ENCODE data around the gene C6orf120. TPM values are rescaled to one million over a fixed set of nuclear protein-coding genes. Genes with fewer than 3 reads are reported as not detected.

The C6orf120 gene
- total RNA-seq, 1 experiment from 2014 or later: 12.5 TPM

GRCh38 chr6:169725125-169726048, 23.5 kb downstream of the C6orf120 start:
- intact Hi-C loops (cut with micrococcal nuclease; ENCODE audit: unreplicated experiment): loop anchor here (2.0 kb wide), 1 partner anchor 25 kb away; the partner anchor contains the start of genes DYNLT2 and ERMARD
- Histone ChIP-seq H3K27me3 (ENCODE audit: insufficient read depth, low read depth) (no peaks in the 10 kb centered on the region), H4K20me1 (ENCODE audit: insufficient read depth) (peaks cover 10% of the 10 kb centered on the region), H3K36me3 (ENCODE audit: low read depth) (0 out of 2 replicates have a peak, but pooled peaks cover under 1% of the 10 kb centered on the region), H3K9me2 (ENCODE audit: insufficient read depth) (no peaks in the 10 kb centered on the region), H3K9me3 (ENCODE audit: insufficient read depth, low read depth) (no peaks in the 10 kb centered on the region), H3K79me2 (ENCODE audit: low read depth) (peaks cover 29% of the 10 kb centered on the region), H3K4me3 (peak overlapping the region; percentile 75), H2AFZ (peak overlapping the region; percentile 95), H3K4me1 (replicated peaks; ENCODE audit: insufficient read depth) (peaks cover 33% of the 10 kb centered on the region), H3K4me2 (peak overlapping the region; percentile 87), H3K27ac (peak overlapping the region; percentile 60), H3F3A (ENCODE audit: insufficient read depth, low read depth) (peaks cover 25% of the 10 kb centered on the region; the same call in 1 of the 2 replicates)
- no TSS peak for BruUV-seq (replicated peaks)
- ChIA-PET POLR2A (ENCODE audit: unreplicated experiment) (no interaction called here), CTCF (no interaction called here)
- no peak for TF ChIP-seq CTCF (conservative IDR thresholded peaks at IDR 0.05)
- TF ChIP-seq EZH2 (IDR thresholded peaks at IDR 0.05; ENCODE audit: low read depth): no peak
- DNase-seq: peak; percentile 21 to 77

DNA sequence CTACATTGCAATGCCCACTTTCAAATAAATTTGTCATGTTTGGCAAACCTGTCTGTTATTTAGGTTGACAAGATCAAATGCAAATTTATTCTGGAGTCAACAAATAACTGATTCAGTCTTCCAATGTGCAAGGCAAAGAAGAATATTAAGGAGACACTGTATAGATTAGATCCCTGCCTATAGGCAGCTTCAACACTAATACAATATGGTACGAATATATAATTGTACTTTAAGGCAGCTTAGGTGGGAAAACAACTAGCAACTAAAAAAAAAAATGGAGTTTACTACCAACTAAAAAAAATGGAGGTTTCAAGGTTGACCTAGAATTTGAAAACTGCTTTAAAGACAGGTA, 24.1 kb downstream of the C6orf120 start:
- intact Hi-C loops (cut with micrococcal nuclease; ENCODE audit: unreplicated experiment): no loop called here
- Histone ChIP-seq H3K27me3 (ENCODE audit: insufficient read depth, low read depth) (no peaks in the 10 kb centered on the region), H3K36me3 (ENCODE audit: low read depth) (no peaks in the 10 kb centered on the region), H3F3A (ENCODE audit: insufficient read depth, low read depth) (peaks cover 25% of the 10 kb centered on the region; the same call in 1 of the 2 replicates), H3K79me2 (ENCODE audit: low read depth) (peaks cover 23% of the 10 kb centered on the region), H3K27ac (no peak overlapping the region), H3K4me2 (peak overlapping the region; percentile 87; the same call in 1 of the 2 replicates), H3K9me3 (ENCODE audit: insufficient read depth, low read depth) (no peaks in the 10 kb centered on the region), H3K4me3 (no peak overlapping the region), H4K20me1 (ENCODE audit: insufficient read depth) (peaks cover 7% of the 10 kb centered on the region; the same call in 1 of the 2 replicates), H3K9me2 (ENCODE audit: insufficient read depth) (no peaks in the 10 kb centered on the region), H2AFZ (no peak overlapping the region), H3K4me1 (replicated peaks; ENCODE audit: insufficient read depth) (peaks cover 26% of the 10 kb centered on the region)
- BruUV-seq (replicated peaks): no TSS peak
- TF ChIP-seq CTCF (conservative IDR thresholded peaks at IDR 0.05) (no peak), EZH2 (IDR thresholded peaks at IDR 0.05; ENCODE audit: low read depth) (no peak)
- ChIA-PET POLR2A (ENCODE audit: unreplicated experiment) (no interaction called here), CTCF (no interaction called here)
- no peak for DNase-seq

GRCh38 chr6:169726963-169727362, 25.0 kb downstream of the C6orf120 start:
- no peak overlapping the region for H3K4me2 ChIP-seq
- no peaks in the 10 kb centered on the region for H3K27me3 ChIP-seq (ENCODE audit: insufficient read depth, low read depth)
- H3K9me3 ChIP-seq (ENCODE audit: insufficient read depth, low read depth): no peaks in the 10 kb centered on the region
- BruUV-seq (replicated peaks): no TSS peak
- H2AFZ ChIP-seq: no peak overlapping the region
- H3F3A ChIP-seq (ENCODE audit: insufficient read depth, low read depth): peaks cover 25% of the 10 kb centered on the region; the same call in 1 of the 2 replicates
- 0 out of 2 replicates have a peak, but pooled peaks cover 4% of the 10 kb centered on the region for H4K20me1 ChIP-seq (ENCODE audit: insufficient read depth)
- no peak for TF ChIP-seq CTCF (conservative IDR thresholded peaks at IDR 0.05)
- TF ChIP-seq EZH2 (IDR thresholded peaks at IDR 0.05; ENCODE audit: low read depth): no peak
- H3K4me3 ChIP-seq: no peak overlapping the region
- peaks cover 13% of the 10 kb centered on the region for H3K79me2 ChIP-seq (ENCODE audit: low read depth)
- H3K27ac ChIP-seq: no peak overlapping the region
- no peaks in the 10 kb centered on the region for H3K36me3 ChIP-seq (ENCODE audit: low read depth)
- CTCF ChIA-PET: no interaction called here
- H3K9me2 ChIP-seq (ENCODE audit: insufficient read depth): no peaks in the 10 kb centered on the region
- intact Hi-C loops (cut with micrococcal nuclease; ENCODE audit: unreplicated experiment): no loop called here
- POLR2A ChIA-PET (ENCODE audit: unreplicated experiment): no interaction called here
- no peak for DNase-seq
- peaks cover 17% of the 10 kb centered on the region for H3K4me1 ChIP-seq (replicated peaks; ENCODE audit: insufficient read depth)

Measured in PC-9 (cell line).